ENCODE data around the gene ZNRF2. TPM values are rescaled to one million over a fixed set of nuclear protein-coding genes. Genes with fewer than 3 reads are reported as not detected.

Gene ZNRF2
- total RNA-seq, 4 donors from 2014 or later: 60.8 to 83.0 (median 69.6) TPM

- TF ChIP-seq POLR2A (IDR thresholded peaks at IDR 0.05) (no peak), EP300 (IDR thresholded peaks at IDR 0.05; ENCODE audit: low read depth) (no peak), CTCF (IDR thresholded peaks at IDR 0.05) (no peak), POLR2AphosphoS5 (IDR thresholded peaks at IDR 0.05) (no peak)
- Histone ChIP-seq H3K27me3 (no peaks in the 10 kb centered on the region), H3K4me3 (no peak overlapping the region), H3K36me3 (no peaks in the 10 kb centered on the region), H3K4me1 (no peaks in the 10 kb centered on the region), H3K9me3 (no peaks in the 10 kb centered on the region), H3K27ac (no peak overlapping the region)
- intact Hi-C loops (cut with DNase I; ENCODE audit: low total_unique reads): loop anchor here (5.0 kb wide), 2 partner anchors 139 to 249 kb away; no protein-coding TSS in a partner anchor
- WGBS, 2 donors (ENCODE audit: low coverage in 1 of 2): 78 to 100% methylated on average over 1 to 2 of the region's 2 CpGs
- DNase-seq: no peak
- in situ Hi-C loops (cut with MboI; ENCODE audit: low pct_ligation_motif_present in 1 of 4, low pct_unique_long_range_greater_than_20kb in 1 of 4, low sequenced_read_pairs in 3 of 4): loop anchor here in 3 of 4 donors (5.0 to 25.0 kb wide), 2 partner anchors 244 to 249 kb away; no protein-coding TSS in a partner anchor
Measured at GRCh38 chr7:30411173-30411572, 126.8 kb downstream of the ZNRF2 start.

DNA sequence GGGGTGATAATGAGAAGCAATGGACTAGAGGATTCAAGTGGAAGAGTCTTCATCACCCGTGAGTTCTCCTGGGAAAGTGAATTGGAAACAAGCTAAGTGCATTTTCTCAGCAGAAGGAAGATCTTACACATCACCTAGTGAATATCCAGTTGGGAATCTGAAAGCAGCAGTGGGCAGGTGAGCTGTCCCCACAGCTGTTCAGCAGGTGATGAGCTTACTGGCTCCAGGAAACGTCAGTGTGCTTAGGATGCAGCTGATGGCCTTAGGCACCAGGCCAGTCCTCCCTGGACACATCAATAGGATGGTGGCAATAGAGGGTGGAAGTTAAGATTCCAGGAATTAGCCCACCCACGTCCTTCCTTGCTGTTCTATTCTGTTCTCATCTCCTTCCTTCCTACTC lies 127.5 kb downstream of the ZNRF2 start:
- no peak for DNase-seq
- no peak for TF ChIP-seq EP300 (IDR thresholded peaks at IDR 0.05; ENCODE audit: low read depth)
- TF ChIP-seq POLR2A (IDR thresholded peaks at IDR 0.05): no peak
- no peak for TF ChIP-seq POLR2AphosphoS5 (IDR thresholded peaks at IDR 0.05)
- no peak for TF ChIP-seq CTCF (IDR thresholded peaks at IDR 0.05)
- Histone ChIP-seq H3K27ac (no peak overlapping the region), H3K4me1 (no peaks in the 10 kb centered on the region), H3K4me3 (no peak overlapping the region), H3K36me3 (no peaks in the 10 kb centered on the region), H3K9me3 (no peaks in the 10 kb centered on the region), H3K27me3 (no peaks in the 10 kb centered on the region)
- 67 to 75% methylated on average over 1 to 3 of the region's 3 CpGs for WGBS, 2 donors (ENCODE audit: low coverage in 1 of 2)
- in situ Hi-C loops (cut with MboI; ENCODE audit: low pct_ligation_motif_present in 1 of 4, low pct_unique_long_range_greater_than_20kb in 1 of 4, low sequenced_read_pairs in 3 of 4) (loop anchor here in 3 of 4 donors (5.0 to 25.0 kb wide), 2 partner anchors 245 to 250 kb away; no protein-coding TSS in a partner anchor), intact Hi-C loops (cut with DNase I; ENCODE audit: low total_unique reads) (loop anchor here (5.0 kb wide), 2 partner anchors 140 to 250 kb away; no protein-coding TSS in a partner anchor)

DNA sequence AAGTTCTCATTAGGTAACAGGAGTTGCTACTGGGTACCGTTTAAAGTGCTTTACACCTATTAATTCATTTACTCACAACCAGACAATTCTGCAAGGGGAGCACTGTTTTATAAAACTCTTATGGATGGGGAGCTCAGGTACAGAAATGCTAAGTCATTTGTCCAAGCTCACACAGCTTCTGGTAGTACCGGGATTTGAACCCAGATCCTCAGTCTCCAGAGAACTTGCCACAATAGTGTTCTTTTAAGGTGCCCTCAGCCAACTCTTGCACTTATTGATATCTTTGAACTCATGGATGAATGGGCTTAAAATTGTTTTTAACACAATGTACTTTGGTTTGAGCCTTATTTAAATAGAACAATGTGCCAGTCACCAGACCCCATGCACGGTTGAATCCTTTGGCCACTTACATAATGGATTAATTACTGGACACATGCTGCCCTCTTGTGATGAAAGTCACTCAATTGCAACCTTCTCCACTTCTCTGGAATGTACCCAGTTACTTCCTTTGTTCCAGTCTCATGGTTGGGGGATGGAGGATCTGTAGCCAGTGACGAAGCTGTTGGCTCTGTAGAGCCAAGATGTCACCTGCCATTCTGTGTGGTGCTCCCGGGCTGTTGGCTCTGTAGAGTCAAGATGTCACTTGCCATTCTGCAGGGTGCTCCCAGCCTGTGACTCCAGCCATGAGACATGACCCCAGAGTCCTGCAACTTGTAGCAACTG lies 128.5 kb downstream of the ZNRF2 start:
- no peak overlapping the region for H3K4me3 ChIP-seq
- no peak for TF ChIP-seq POLR2A (IDR thresholded peaks at IDR 0.05)
- TF ChIP-seq CTCF (IDR thresholded peaks at IDR 0.05): peak; percentile 45 to 68 (median 47)
- no peak for TF ChIP-seq EP300 (IDR thresholded peaks at IDR 0.05; ENCODE audit: low read depth)
- TF ChIP-seq POLR2AphosphoS5 (IDR thresholded peaks at IDR 0.05): no peak
- H3K36me3 ChIP-seq: no peaks in the 10 kb centered on the region
- no peaks in the 10 kb centered on the region for H3K4me1 ChIP-seq
- no peak overlapping the region for H3K27ac ChIP-seq
- H3K9me3 ChIP-seq: no peaks in the 10 kb centered on the region
- WGBS, 2 donors (ENCODE audit: low coverage in 1 of 2): 50 to 64% methylated on average over 2 to 5 of the region's 5 CpGs
- H3K27me3 ChIP-seq: no peaks in the 10 kb centered on the region
- DNase-seq: peak; percentile 32
- in situ Hi-C loops (cut with MboI; ENCODE audit: low pct_ligation_motif_present in 1 of 4, low pct_unique_long_range_greater_than_20kb in 1 of 4, low sequenced_read_pairs in 3 of 4): loop anchor here in 3 of 4 donors (5.0 to 25.0 kb wide), 2 partner anchors 246 to 251 kb away; no protein-coding TSS in a partner anchor
- intact Hi-C loops (cut with DNase I; ENCODE audit: low total_unique reads): loop anchor here (5.0 kb wide), 2 partner anchors 141 to 251 kb away; no protein-coding TSS in a partner anchor

GRCh38 chr7:30413864-30414263 lies 129.5 kb downstream of the ZNRF2 start:
- Histone ChIP-seq H3K9me3 (no peaks in the 10 kb centered on the region), H3K27me3 (no peaks in the 10 kb centered on the region), H3K4me3 (no peak overlapping the region), H3K27ac (no peak overlapping the region), H3K4me1 (no peaks in the 10 kb centered on the region), H3K36me3 (no peaks in the 10 kb centered on the region)
- in situ Hi-C loops (cut with MboI; ENCODE audit: low pct_ligation_motif_present in 1 of 4, low pct_unique_long_range_greater_than_20kb in 1 of 4, low sequenced_read_pairs in 3 of 4) (loop anchor here in 3 of 4 donors (5.0 to 25.0 kb wide), 2 partner anchors 247 to 252 kb away; no protein-coding TSS in a partner anchor), intact Hi-C loops (cut with DNase I; ENCODE audit: low total_unique reads) (loop anchor here (5.0 kb wide), 2 partner anchors 142 to 252 kb away; no protein-coding TSS in a partner anchor)
- no peak for DNase-seq
- no peak for TF ChIP-seq POLR2A (IDR thresholded peaks at IDR 0.05)
- TF ChIP-seq CTCF (IDR thresholded peaks at IDR 0.05): no peak
- no peak for TF ChIP-seq EP300 (IDR thresholded peaks at IDR 0.05; ENCODE audit: low read depth)
- no peak for TF ChIP-seq POLR2AphosphoS5 (IDR thresholded peaks at IDR 0.05)
- WGBS, 2 donors (ENCODE audit: low coverage in 1 of 2): 99 to 100% methylated on average over 2 to 7 of the region's 7 CpGs

Data from transverse colon (tissue), 4 donors.